ENCODE data around the gene MPP1. TPM values are rescaled to one million over a fixed set of nuclear protein-coding genes. Genes with fewer than 3 reads are reported as not detected.

The MPP1 gene
- total and polyA plus RNA-seq, 2 of the 8 experiments (the other 6 are each of a cell fraction or from before 2014, with no cell fraction given), result 7.6 to 13.4 TPM

DNA sequence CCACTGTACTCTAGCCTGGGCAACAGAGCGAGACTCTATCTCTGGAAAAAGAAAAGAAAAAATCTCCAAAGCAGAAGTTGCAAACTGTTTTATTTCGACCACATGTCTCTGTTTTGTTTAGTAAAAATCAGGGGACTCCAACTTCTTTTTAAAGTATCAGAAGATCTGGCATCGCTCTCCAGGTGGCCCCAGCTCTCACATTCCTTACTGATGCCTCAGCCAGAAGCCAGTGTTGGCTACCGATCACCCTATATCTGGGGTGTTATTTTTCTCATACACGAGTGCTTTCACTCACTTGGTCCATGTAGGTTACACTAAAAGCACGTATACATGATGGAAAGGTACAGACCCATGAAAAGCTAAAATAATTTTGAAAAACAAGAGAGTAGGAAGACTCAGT, 8.3 kb downstream of the MPP1 start:
- Histone ChIP-seq H3K27me3 (replicated peaks in 1 of 4; ENCODE audit: control insufficient read depth in 3 of 4, extremely low read depth in 1 of 4, insufficient read depth in 3 of 4, low read length in 3 of 4) (peaks cover 0 to 6% (median 2%) of the 10 kb centered on the region in 4 experiments; a peak in 3 of 7 replicates), H3K23me2 (ENCODE audit: low read depth, low read length) (no peaks in the 10 kb centered on the region), H3K14ac (ENCODE audit: insufficient read length) (no peak overlapping the region), H3K36me3 (ENCODE audit: control insufficient read depth in 2 of 4, insufficient read depth in 4 of 4, low read length in 3 of 4) (no peaks in the 10 kb centered on the region), H3K79me1 (ENCODE audit: low read depth, low read length) (no peaks in the 10 kb centered on the region), H3K4me1 (replicated peaks in 1 of 4; ENCODE audit: control insufficient read depth in 3 of 4, insufficient read depth in 4 of 4, low read length in 3 of 4) (peaks cover 0 to 7% (median 1%) of the 10 kb centered on the region in 4 experiments; a peak in 3 of 7 replicates), H4K5ac (ENCODE audit: insufficient read length, low read depth, low read length) (no peak overlapping the region), H2BK12ac (ENCODE audit: low read depth, low read length) (no peak overlapping the region), H3K9me3 (ENCODE audit: insufficient read depth in 2 of 2, low read depth in 1 of 2, low read length in 1 of 2) (no peaks in the 10 kb centered on the region), H4K20me1 (replicated peaks in 1 of 2; ENCODE audit: control insufficient read depth in 1 of 2, insufficient read depth in 2 of 2, low read length in 2 of 2) (peaks cover 0 to 3% of the 10 kb centered on the region in 2 experiments), H3K4ac (replicated peaks; ENCODE audit: insufficient read length, low read depth, low read length) (no peak overlapping the region), H2AFZ (ENCODE audit: low read length) (no peak overlapping the region), H3K56ac (replicated peaks; ENCODE audit: insufficient read length, low read depth, low read length) (no peak overlapping the region), H4K91ac (replicated peaks; ENCODE audit: insufficient read length, low read length) (no peak overlapping the region), H3K18ac (ENCODE audit: extremely low read depth, low read length) (no peak overlapping the region), H2BK15ac (ENCODE audit: low read length) (no peak overlapping the region), H4K8ac (ENCODE audit: extremely low read depth, insufficient read depth, low read length) (no peak overlapping the region), H2BK120ac (replicated peaks; ENCODE audit: low read depth, low read length) (no peak overlapping the region), H3K4me3 (ENCODE audit: extremely low read depth in 1 of 4, insufficient read depth in 2 of 4, low read depth in 3 of 4, low read length in 4 of 4) (no peak overlapping the region), H2BK5ac (ENCODE audit: low read depth, low read length) (no peak overlapping the region), H3K4me2 (ENCODE audit: insufficient read depth in 1 of 2, low read depth in 2 of 2, low read length in 2 of 2) (no peak overlapping the region), H2BK20ac (ENCODE audit: low read length) (no peak overlapping the region), H3K27ac (ENCODE audit: low read depth, low read length) (no peak overlapping the region), H3K23ac (ENCODE audit: insufficient read length) (no peak overlapping the region), H2AK5ac (ENCODE audit: low read depth, low read length) (no peak overlapping the region), H3K79me2 (ENCODE audit: control insufficient read depth in 1 of 2, insufficient read depth in 2 of 2, low read length in 2 of 2) (no peaks in the 10 kb centered on the region), H3K9ac (replicated peaks in 1 of 4; ENCODE audit: extremely low read depth in 1 of 4, low read depth in 3 of 4, low read length in 3 of 4) (no peak overlapping the region)
- FAIRE-seq (peak; percentile 36), DNase-seq (ENCODE audit: low read depth in 1 of 2, low spot score in 2 of 2) (no peak)
- 65% methylated on average over 6 of the region's 6 CpGs; no CpG with 5 or more reads in 1 of the 2 experiments for WGBS, 2 experiments (ENCODE audit: extremely low coverage in 1 of 2, insufficient coverage in 1 of 2, insufficient read length in 1 of 2, insufficient replicate concordance in 2 of 2, low coverage in 1 of 2, low lambda C conversion rate in 2 of 2, missing lambda C conversion rate in 1 of 2)
- POLR2A ChIA-PET (ENCODE audit: partially characterized antibody), result interaction anchor here (1.0 kb wide), 1 partner anchor 35 kb away, joined by 3 read pairs; the partner anchor contains the start of gene DKC1
- TF ChIP-seq TAF7 (optimal IDR thresholded peaks at IDR 0.05; ENCODE audit: borderline replicate concordance, low read depth, low read length) (no peak), RXRA (IDR thresholded peaks at IDR 0.05; ENCODE audit: insufficient read depth, low read depth, low read length) (no peak), HDAC2 (IDR thresholded peaks at IDR 0.05; ENCODE audit: borderline replicate concordance in 1 of 2, low read depth in 2 of 2, low read length in 2 of 2) (no peak), NANOG (IDR thresholded peaks at IDR 0.05; ENCODE audit: insufficient read depth, low read depth, low read length, poor library complexity, severe bottlenecking) (no peak), POLR2AphosphoS5 (IDR thresholded peaks at IDR 0.05; ENCODE audit: low read depth, low read length) (no peak), KDM4A (IDR thresholded peaks at IDR 0.05; ENCODE audit: low read depth, low read length, severe bottlenecking) (no peak), BRCA1 (IDR thresholded peaks at IDR 0.05; ENCODE audit: low read depth, low read length) (no peak), SIX5 (IDR thresholded peaks at IDR 0.05; ENCODE audit: low read depth, low read length) (no peak), ZNF274 (IDR thresholded peaks at IDR 0.05; ENCODE audit: borderline replicate concordance, extremely low read depth, low read length) (no peak), SRF (IDR thresholded peaks at IDR 0.05; ENCODE audit: low read depth, low read length) (no peak), SP4 (IDR thresholded peaks at IDR 0.05; ENCODE audit: low read length) (no peak)
- TF ChIP-seq, protein P1, sequence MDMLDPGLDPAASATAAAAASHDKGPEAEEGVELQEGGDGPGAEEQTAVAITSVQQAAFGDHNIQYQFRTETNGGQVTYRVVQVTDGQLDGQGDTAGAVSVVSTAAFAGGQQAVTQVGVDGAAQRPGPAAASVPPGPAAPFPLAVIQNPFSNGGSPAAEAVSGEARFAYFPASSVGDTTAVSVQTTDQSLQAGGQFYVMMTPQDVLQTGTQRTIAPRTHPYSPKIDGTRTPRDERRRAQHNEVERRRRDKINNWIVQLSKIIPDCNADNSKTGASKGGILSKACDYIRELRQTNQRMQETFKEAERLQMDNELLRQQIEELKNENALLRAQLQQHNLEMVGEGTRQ (IDR thresholded peaks at IDR 0.05; ENCODE audit: low read length), result no peak
- CTCF ChIA-PET (ENCODE audit: partially characterized antibody), result no interaction called here

Measured in H1 (cell line).